ENCODE results near the gene BRF1. TPM values are rescaled to one million over a fixed set of nuclear protein-coding genes. Genes with fewer than 3 reads are reported as not detected.

BRF1 gene
- total and polyA plus RNA-seq, 2 of the 8 experiments (the other 6 are each of a cell fraction or from before 2014, with no cell fraction given), result 7.7 to 18.3 TPM

DNA sequence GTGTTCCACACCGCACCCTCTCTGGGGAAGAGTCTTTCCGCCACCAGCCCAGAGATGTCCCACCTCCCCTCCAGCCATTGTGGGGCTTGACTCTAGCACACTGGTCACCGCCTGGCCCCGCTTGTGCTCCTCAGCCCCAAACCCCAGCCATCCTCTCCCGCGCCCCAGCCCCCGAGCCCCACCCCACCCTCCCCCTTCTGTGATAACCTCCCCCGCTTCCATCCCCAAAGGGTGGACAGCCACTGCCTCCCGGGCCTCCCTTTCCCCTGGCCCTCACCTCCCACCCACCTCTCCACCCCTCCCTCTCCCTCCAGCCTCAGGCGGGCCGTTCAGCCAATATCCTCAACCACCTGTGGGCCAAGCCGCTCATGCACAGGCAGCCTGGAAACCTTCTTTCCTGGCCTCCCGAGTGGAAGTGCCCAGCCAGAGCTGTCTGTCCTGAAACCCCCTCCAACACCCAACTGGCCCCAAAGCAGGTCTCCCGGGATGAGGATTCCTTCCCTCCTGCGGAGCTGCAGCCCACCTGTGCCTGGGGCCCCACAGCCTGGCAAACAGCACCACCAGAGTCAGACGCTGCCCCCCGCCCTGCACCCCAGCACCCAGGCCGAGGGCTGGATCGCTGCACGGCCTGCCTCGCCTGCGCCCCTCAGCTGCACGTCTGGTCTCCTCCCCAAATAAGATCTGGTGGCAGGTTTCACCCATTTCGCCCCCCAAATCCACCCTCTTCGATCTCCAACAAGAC lies 92.6 kb downstream of the BRF1 start (continued):
- TF ChIP-seq CHD7 (IDR thresholded peaks at IDR 0.05; ENCODE audit: insufficient replicate concordance, low read length), result no peak
